NCI-H1092 (cell line): ENCODE data around the gene SHISA7.

Source experiments
- DNase-seq: peaks from one replicate; lab custom pipeline; 2025; lab: John Stamatoyannopoulos, UW

SHISA7 gene

GRCh38 chr19:55443045-55443823 lies at the start of gene SHISA7:
TSS of gene SHISA7 (minus strand) at chr19:55443300. CDS start at chr19:55442863, 437 bp downstream.
- no peak for DNase-seq

- no peak for DNase-seq
These were observed 49.4 kb upstream of the SHISA7 start for GRCh38 chr19:55492362-55492944.

- DNase-seq: no peak
These were observed 48.7 kb upstream of the SHISA7 start for GRCh38 chr19:55491546-55492360.

- no peak for DNase-seq
These were observed 47.7 kb upstream of the SHISA7 start for GRCh38 chr19:55490478-55491432.

GRCh38 chr19:55489711-55490477 lies 46.8 kb upstream of the SHISA7 start:
- DNase-seq: no peak

- no peak for DNase-seq
These were observed 46.0 kb upstream of the SHISA7 start for GRCh38 chr19:55488986-55489710.

GRCh38 chr19:55487924-55488687 lies 45.0 kb upstream of the SHISA7 start, which contains the start of gene SSC5D:
TSS of gene SSC5D (plus strand) at chr19:55488436. CDS start at chr19:55488590, 154 bp downstream.
- DNase-seq: no peak

- no peak for DNase-seq
These were observed 44.1 kb upstream of the SHISA7 start for GRCh38 chr19:55486971-55487923.

GRCh38 chr19:55486043-55486970 lies 43.2 kb upstream of the SHISA7 start:
- no peak for DNase-seq

- no peak for DNase-seq
These were observed 42.4 kb upstream of the SHISA7 start for GRCh38 chr19:55485439-55486011.

- peak; percentile 40 for DNase-seq
These were observed 41.7 kb upstream of the SHISA7 start, which contains the start of gene NAT14 for GRCh38 chr19:55484593-55485438. TSS of gene NAT14 (plus strand) at chr19:55485188. CDS start at chr19:55485709, 521 bp downstream.

- DNase-seq: no peak
These were observed 40.8 kb upstream of the SHISA7 start for GRCh38 chr19:55483706-55484592.

GRCh38 chr19:55482967-55483705 lies 40.0 kb upstream of the SHISA7 start:
- no peak for DNase-seq
